Adipocyte (in vitro differentiated cells): ENCODE data around the gene CBS.
"Not testable (repeated sequence)": the region's sequence is repeated elsewhere in the genome, so short reads cannot be mapped to it uniquely, and the experiment has no call there.

Experiments
- DNase-seq: peaks from one replicate; pipeline ENCODE4 v3.0.0-alpha.2; 2015; ENCODE audit warnings: low read depth
- H3K27me3 ChIP-seq: replicated peaks from 2 replicates; pipeline ENCODE4 v1.7.0; 2013; ENCODE audit warnings: mild to moderate bottlenecking, low read length, moderate library complexity; ENCODE audit not compliant: control insufficient read depth, insufficient read depth
- H3K36me3 ChIP-seq: 2 replicates; pipeline ENCODE4 v1.7.0; 2013; ENCODE audit warnings: low read length, mild to moderate bottlenecking, moderate library complexity; ENCODE audit not compliant: control insufficient read depth, insufficient read depth, severe bottlenecking
- H3K4me1 ChIP-seq: 2 replicates; pipeline ENCODE4 v1.7.0; 2013; ENCODE audit warnings: mild to moderate bottlenecking, low read length, moderate library complexity; ENCODE audit not compliant: control insufficient read depth, insufficient read depth
- H3K4me3 ChIP-seq: 2 replicates; pipeline ENCODE4 v1.7.0; 2013; ENCODE audit warnings: mild to moderate bottlenecking, low read length, moderate library complexity
- H3K9ac ChIP-seq: 2 replicates; pipeline ENCODE4 v1.7.0; 2013; ENCODE audit warnings: mild to moderate bottlenecking, low read length, moderate library complexity
- H3K9me3 ChIP-seq: 2 replicates; pipeline ENCODE4 v1.7.0; 2013; ENCODE audit warnings: mild to moderate bottlenecking, low read length, moderate library complexity; ENCODE audit not compliant: control insufficient read depth

The CBS gene

GRCh38 chr21:43021756-43022600 lies 53.7 kb downstream of the CBS start:
- Histone ChIP-seq H3K9ac (no peak overlapping the region), H3K4me3 (no peak overlapping the region), H3K36me3 (peaks cover 50% of the 10 kb centered on the region), H3K4me1 (no peaks in the 10 kb centered on the region), H3K27me3 (no peaks in the 10 kb centered on the region), H3K9me3 (no peaks in the 10 kb centered on the region)
- no peak for DNase-seq

GRCh38 chr21:43021191-43021590 lies 54.4 kb downstream of the CBS start:
- Histone ChIP-seq H3K36me3 (peaks cover 57% of the 10 kb centered on the region), H3K4me3 (no peak overlapping the region), H3K9me3 (no peaks in the 10 kb centered on the region), H3K27me3 (no peaks in the 10 kb centered on the region), H3K9ac (no peak overlapping the region), H3K4me1 (no peaks in the 10 kb centered on the region)
- DNase-seq: no peak

- Histone ChIP-seq H3K27me3 (no peaks in the 10 kb centered on the region), H3K9me3 (no peaks in the 10 kb centered on the region), H3K4me1 (no peaks in the 10 kb centered on the region), H3K9ac (no peak overlapping the region), H3K36me3 (peaks cover 57% of the 10 kb centered on the region), H3K4me3 (no peak overlapping the region)
- no peak for DNase-seq
These were observed 54.9 kb downstream of the CBS start for GRCh38 chr21:43020771-43021170.

- Histone ChIP-seq H3K9ac (no peak overlapping the region), H3K4me1 (no peaks in the 10 kb centered on the region), H3K4me3 (no peak overlapping the region), H3K9me3 (no peaks in the 10 kb centered on the region), H3K27me3 (no peaks in the 10 kb centered on the region), H3K36me3 (peaks cover 56% of the 10 kb centered on the region)
- no peak for DNase-seq
These were observed 55.5 kb downstream of the CBS start for GRCh38 chr21:43020177-43020576.

GRCh38 chr21:43018519-43018918 lies 57.1 kb downstream of the CBS start:
- no peak for DNase-seq
- Histone ChIP-seq H3K4me1 (no peaks in the 10 kb centered on the region), H3K36me3 (peaks cover 54% of the 10 kb centered on the region), H3K9me3 (no peaks in the 10 kb centered on the region), H3K27me3 (no peaks in the 10 kb centered on the region), H3K4me3 (no peak overlapping the region), H3K9ac (no peak overlapping the region)

GRCh38 chr21:43016728-43017127 lies 58.9 kb downstream of the CBS start:
- DNase-seq: no peak
- Histone ChIP-seq H3K4me1 (no peaks in the 10 kb centered on the region), H3K9me3 (no peaks in the 10 kb centered on the region), H3K36me3 (peaks cover 62% of the 10 kb centered on the region), H3K9ac (no peak overlapping the region), H3K4me3 (no peak overlapping the region), H3K27me3 (no peaks in the 10 kb centered on the region)

GRCh38 chr21:43015906-43016540 lies 59.6 kb downstream of the CBS start:
- Histone ChIP-seq H3K9ac (no peak overlapping the region), H3K4me1 (no peaks in the 10 kb centered on the region), H3K27me3 (no peaks in the 10 kb centered on the region), H3K4me3 (no peak overlapping the region), H3K9me3 (no peaks in the 10 kb centered on the region), H3K36me3 (peaks cover 61% of the 10 kb centered on the region)
- no peak for DNase-seq

- Histone ChIP-seq H3K9ac (no peak overlapping the region), H3K4me3 (no peak overlapping the region), H3K27me3 (no peaks in the 10 kb centered on the region), H3K36me3 (peaks cover 67% of the 10 kb centered on the region), H3K9me3 (no peaks in the 10 kb centered on the region), H3K4me1 (no peaks in the 10 kb centered on the region)
- DNase-seq: no peak
These were observed 63.0 kb downstream of the CBS start for GRCh38 chr21:43012596-43012995.

- peaks cover 30% of the 10 kb centered on the region for H3K36me3 ChIP-seq
- no peak for DNase-seq
- no peaks in the 10 kb centered on the region for H3K4me1 ChIP-seq
- no peak overlapping the region for H3K9ac ChIP-seq
- no peaks in the 10 kb centered on the region for H3K9me3 ChIP-seq
- no peak overlapping the region for H3K4me3 ChIP-seq
- H3K27me3 ChIP-seq: no peaks in the 10 kb centered on the region
These were observed 68.8 kb downstream of the CBS start for GRCh38 chr21:43006874-43007208.

GRCh38 chr21:43006051-43006873 lies 69.4 kb downstream of the CBS start:
- peaks cover 24% of the 10 kb centered on the region for H3K36me3 ChIP-seq
- DNase-seq, H3K27me3 ChIP-seq, H3K4me1 ChIP-seq, H3K9ac ChIP-seq, H3K9me3 ChIP-seq, H3K4me3 ChIP-seq: not testable (repeated sequence)

GRCh38 chr21:43005635-43006034 lies 70.0 kb downstream of the CBS start:
- Histone ChIP-seq H3K4me1 (no peaks in the 10 kb centered on the region), H3K9me3 (no peaks in the 10 kb centered on the region), H3K36me3 (peaks cover 24% of the 10 kb centered on the region), H3K4me3 (no peak overlapping the region), H3K9ac (no peak overlapping the region), H3K27me3 (no peaks in the 10 kb centered on the region)
- DNase-seq: no peak
